Measurements from ENCODE around the gene FAM118B.

- TF ChIP-seq POLR2AphosphoS5 (IDR thresholded peaks at IDR 0.05) (no peak), POLR2A (IDR thresholded peaks at IDR 0.05) (no peak), CTCF (IDR thresholded peaks at IDR 0.05) (no peak), EP300 (IDR thresholded peaks at IDR 0.05) (no peak)
Measured at GRCh38 chr11:126225295-126225665, 13.7 kb downstream of the FAM118B start.

Measured in stomach (tissue), 4 donors.